ENCODE results near the gene CEACAM18. TPM values are rescaled to one million over a fixed set of nuclear protein-coding genes. Genes with fewer than 3 reads are reported as not detected.

Gene CEACAM18
- total RNA-seq, 2 experiments from 2014 or later: not detected

DNA sequence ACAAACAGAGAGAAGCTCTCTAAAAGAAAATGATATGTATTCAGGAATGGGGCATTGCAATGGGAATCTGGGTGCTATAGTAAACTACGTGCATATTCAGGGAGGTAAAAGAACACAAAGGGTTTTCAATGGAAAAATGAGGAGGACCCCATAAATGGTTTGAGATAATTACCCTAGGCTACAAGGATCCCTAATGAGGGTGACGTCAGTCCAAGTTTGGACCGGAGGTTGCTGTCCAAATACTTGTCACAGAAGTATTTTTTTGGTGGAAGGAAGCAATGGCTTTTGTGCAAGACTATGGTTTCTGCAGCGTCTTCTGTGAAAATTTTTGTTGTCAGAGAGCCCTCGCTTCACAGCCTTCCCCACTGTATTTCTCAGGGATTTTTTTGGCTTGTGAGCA is 995 bp upstream of the CEACAM18 start:
- Mint-ChIP-seq H3K27me3 (peaks cover 53% of the 10 kb centered on the region), H3K9me3 (no peaks in the 10 kb centered on the region), H3K27ac (no peak overlapping the region), H3K4me3 (no peak overlapping the region), H3K36me3 (ENCODE audit: low read depth) (no peaks in the 10 kb centered on the region), H3K4me1 (ENCODE audit: low read depth) (no peaks in the 10 kb centered on the region)
- Histone ChIP-seq H3K9me3 (ENCODE audit: control insufficient read depth in 1 of 2, insufficient read depth in 1 of 2, low read length in 2 of 2) (no peaks in the 10 kb centered on the region), H3K4me3 (ENCODE audit: low read length) (no peak overlapping the region), H3K27ac (ENCODE audit: low read depth in 1 of 2, low read length in 2 of 2) (no peak overlapping the region), H3K4me1 (ENCODE audit: insufficient read depth, low read length) (no peaks in the 10 kb centered on the region), H3K36me3 (ENCODE audit: insufficient read depth, low read length) (no peaks in the 10 kb centered on the region), H3K27me3 (ENCODE audit: control insufficient read depth in 1 of 2, insufficient read depth in 2 of 2, low read length in 2 of 2) (peaks cover 8% of the 10 kb centered on the region in 2 experiments)
- DNase-seq (no peak), ATAC-seq (ENCODE audit: poor library complexity) (no peak)
- intact Hi-C loops (cut with DNase I, micrococcal nuclease): no loop called here
- CTCF ChIA-PET: no interaction called here
- POLR2A ChIA-PET: interaction anchor here (0.7 kb wide), 1 partner anchor 39 kb away, joined by 3 read pairs; no protein-coding TSS in a partner anchor
- TF ChIP-seq, protein P1, sequence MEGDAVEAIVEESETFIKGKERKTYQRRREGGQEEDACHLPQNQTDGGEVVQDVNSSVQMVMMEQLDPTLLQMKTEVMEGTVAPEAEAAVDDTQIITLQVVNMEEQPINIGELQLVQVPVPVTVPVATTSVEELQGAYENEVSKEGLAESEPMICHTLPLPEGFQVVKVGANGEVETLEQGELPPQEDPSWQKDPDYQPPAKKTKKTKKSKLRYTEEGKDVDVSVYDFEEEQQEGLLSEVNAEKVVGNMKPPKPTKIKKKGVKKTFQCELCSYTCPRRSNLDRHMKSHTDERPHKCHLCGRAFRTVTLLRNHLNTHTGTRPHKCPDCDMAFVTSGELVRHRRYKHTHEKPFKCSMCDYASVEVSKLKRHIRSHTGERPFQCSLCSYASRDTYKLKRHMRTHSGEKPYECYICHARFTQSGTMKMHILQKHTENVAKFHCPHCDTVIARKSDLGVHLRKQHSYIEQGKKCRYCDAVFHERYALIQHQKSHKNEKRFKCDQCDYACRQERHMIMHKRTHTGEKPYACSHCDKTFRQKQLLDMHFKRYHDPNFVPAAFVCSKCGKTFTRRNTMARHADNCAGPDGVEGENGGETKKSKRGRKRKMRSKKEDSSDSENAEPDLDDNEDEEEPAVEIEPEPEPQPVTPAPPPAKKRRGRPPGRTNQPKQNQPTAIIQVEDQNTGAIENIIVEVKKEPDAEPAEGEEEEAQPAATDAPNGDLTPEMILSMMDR (IDR thresholded peaks at IDR 0.05): no peak

DNA sequence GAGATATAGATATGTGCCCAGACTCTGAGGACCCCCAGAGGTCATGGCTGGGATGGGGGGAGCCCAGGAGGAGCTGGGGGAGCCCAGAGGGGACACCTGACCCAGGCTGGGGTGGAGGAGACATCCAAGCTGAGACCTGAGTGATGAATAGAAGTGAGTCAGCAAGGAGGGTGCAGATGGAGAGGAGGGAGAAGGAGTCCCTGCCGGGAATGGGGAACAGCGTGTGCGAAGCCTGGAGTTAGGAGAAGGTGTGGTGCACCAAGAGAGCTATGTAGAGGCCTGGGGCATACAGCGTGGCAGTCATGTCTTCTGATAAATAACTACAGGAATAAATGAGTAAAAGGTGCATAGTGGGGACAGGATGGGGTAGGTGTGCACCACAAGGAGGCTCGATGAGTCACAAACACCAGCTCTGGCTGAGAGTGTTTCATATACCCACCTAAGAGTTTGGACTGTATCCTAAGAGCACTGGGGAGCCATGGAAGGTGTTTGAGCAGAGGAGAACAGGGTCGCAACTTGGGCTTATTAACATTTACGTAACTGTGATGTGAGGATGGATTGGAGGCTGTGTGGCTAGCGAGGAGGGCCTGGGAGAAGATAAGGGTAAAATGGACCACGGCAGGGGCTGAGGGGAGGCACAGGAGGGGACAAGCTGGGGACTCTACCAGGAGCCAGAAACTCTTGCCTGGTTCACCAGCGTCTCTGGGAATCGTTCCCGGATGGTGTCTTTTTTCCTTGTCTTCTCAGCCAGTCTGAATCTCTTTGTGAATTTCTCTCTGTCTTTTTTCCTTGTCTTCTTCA is 1.4 kb downstream of the CEACAM18 start:
- ChIA-PET CTCF (no interaction called here), POLR2A (no interaction called here)
- intact Hi-C loops (cut with DNase I, micrococcal nuclease): no loop called here
- no peak for ATAC-seq (ENCODE audit: poor library complexity)
- no peaks in the 10 kb centered on the region for H3K9me3 Mint-ChIP-seq
- TF ChIP-seq, protein P1 (IDR thresholded peaks at IDR 0.05): no peak
- no peak overlapping the region for H3K27ac Mint-ChIP-seq
- no peaks in the 10 kb centered on the region for H3K4me1 Mint-ChIP-seq (ENCODE audit: low read depth)
- Histone ChIP-seq H3K9me3 (ENCODE audit: control insufficient read depth in 1 of 2, insufficient read depth in 1 of 2, low read length in 2 of 2) (no peaks in the 10 kb centered on the region), H3K27me3 (ENCODE audit: control insufficient read depth in 1 of 2, insufficient read depth in 2 of 2, low read length in 2 of 2) (peaks cover 4 to 16% of the 10 kb centered on the region in 2 experiments), H3K4me1 (ENCODE audit: insufficient read depth, low read length) (no peaks in the 10 kb centered on the region), H3K36me3 (ENCODE audit: insufficient read depth, low read length) (no peaks in the 10 kb centered on the region), H3K4me3 (ENCODE audit: low read length) (no peak overlapping the region), H3K27ac (ENCODE audit: low read depth in 1 of 2, low read length in 2 of 2) (no peak overlapping the region)
- H3K36me3 Mint-ChIP-seq (ENCODE audit: low read depth): no peaks in the 10 kb centered on the region
- peaks cover 52% of the 10 kb centered on the region for H3K27me3 Mint-ChIP-seq
- no peak for DNase-seq
- H3K4me3 Mint-ChIP-seq: no peak overlapping the region

DNA sequence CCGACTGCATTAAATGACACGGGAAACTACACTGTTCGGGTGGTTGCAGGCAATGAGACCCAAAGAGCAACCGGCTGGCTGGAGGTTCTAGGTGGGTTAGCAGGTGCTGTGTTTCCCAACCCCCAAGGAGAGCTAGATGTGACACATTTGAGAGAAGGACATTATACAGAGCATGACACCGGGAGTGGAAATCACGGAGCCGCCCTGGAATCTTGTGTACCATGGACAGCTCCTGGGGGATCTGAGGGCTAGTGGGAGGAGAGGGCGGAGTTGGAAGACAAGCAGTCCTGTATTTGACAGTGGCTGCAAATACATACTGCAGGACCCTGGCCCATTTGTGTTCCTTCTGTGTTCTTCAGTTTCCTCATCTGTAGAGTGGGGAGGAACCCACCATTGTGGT is 2.3 kb downstream of the CEACAM18 start:
- DNase-seq (no peak), ATAC-seq (ENCODE audit: poor library complexity) (no peak)
- Histone ChIP-seq H3K27me3 (ENCODE audit: control insufficient read depth in 1 of 2, insufficient read depth in 2 of 2, low read length in 2 of 2) (peaks cover 9 to 13% of the 10 kb centered on the region in 2 experiments), H3K9me3 (ENCODE audit: control insufficient read depth in 1 of 2, insufficient read depth in 1 of 2, low read length in 2 of 2) (no peaks in the 10 kb centered on the region), H3K36me3 (ENCODE audit: insufficient read depth, low read length) (no peaks in the 10 kb centered on the region), H3K27ac (ENCODE audit: low read depth in 1 of 2, low read length in 2 of 2) (no peak overlapping the region), H3K4me3 (ENCODE audit: low read length) (no peak overlapping the region), H3K4me1 (ENCODE audit: insufficient read depth, low read length) (no peaks in the 10 kb centered on the region)
- intact Hi-C loops (cut with DNase I, micrococcal nuclease): no loop called here
- Mint-ChIP-seq H3K9me3 (no peaks in the 10 kb centered on the region), H3K4me1 (ENCODE audit: low read depth) (no peaks in the 10 kb centered on the region), H3K36me3 (ENCODE audit: low read depth) (no peaks in the 10 kb centered on the region), H3K27me3 (peaks cover 55% of the 10 kb centered on the region), H3K4me3 (no peak overlapping the region), H3K27ac (no peak overlapping the region)
- ChIA-PET CTCF (no interaction called here), POLR2A (no interaction called here)
- TF ChIP-seq, protein P1 (IDR thresholded peaks at IDR 0.05): no peak

Data from CD4-positive, alpha-beta T cell (primary cell).